Glomerular visceral epithelial cell (primary cell): ENCODE data around the gene URB1.
"Not testable (repeated sequence)": the region's sequence is repeated elsewhere in the genome, so short reads cannot be mapped to it uniquely, and the experiment has no call there.

Source experiments
- DNase-seq: peaks from one replicate; pipeline ENCODE4 v3.0.0-alpha.2; 2016; ENCODE audit errors: extremely low spot score

Gene URB1

GRCh38 chr21:32411350-32412161 lies 18.7 kb upstream of the URB1 start:
- no peak for DNase-seq

- DNase-seq, result no peak
These were observed 18.1 kb upstream of the URB1 start for GRCh38 chr21:32410916-32411315.

GRCh38 chr21:32410291-32410690 lies 17.5 kb upstream of the URB1 start:
- no peak for DNase-seq

GRCh38 chr21:32406405-32406804 lies 13.6 kb upstream of the URB1 start:
- DNase-seq, result no peak

GRCh38 chr21:32403201-32403777 lies 10.5 kb upstream of the URB1 start:
- DNase-seq, result peak; percentile 57

GRCh38 chr21:32393677-32394001 lies 827 bp upstream of the URB1 start:
- DNase-seq, result no peak

- DNase-seq, result peak; percentile 9
These were observed 423 bp downstream of the URB1 start for GRCh38 chr21:32392299-32392879.

- DNase-seq, result no peak
These were observed 1.1 kb downstream of the URB1 start for GRCh38 chr21:32391755-32392154.

- DNase-seq, result not testable (repeated sequence)
These were observed 2.1 kb downstream of the URB1 start for GRCh38 chr21:32390537-32391224.

GRCh38 chr21:32389337-32390015 lies 3.3 kb downstream of the URB1 start:
- no peak for DNase-seq

GRCh38 chr21:32388306-32388705 lies 4.5 kb downstream of the URB1 start:
- DNase-seq, result no peak

- no peak for DNase-seq
These were observed 5.7 kb downstream of the URB1 start for GRCh38 chr21:32387151-32387550.

GRCh38 chr21:32386195-32386870 lies 6.5 kb downstream of the URB1 start:
- peak; percentile 34 for DNase-seq

GRCh38 chr21:32383812-32384211 lies 9.0 kb downstream of the URB1 start:
- no peak for DNase-seq

- peak; percentile 5 for DNase-seq
These were observed 10.6 kb downstream of the URB1 start for GRCh38 chr21:32382108-32382644.

- no peak for DNase-seq
These were observed 11.2 kb downstream of the URB1 start for GRCh38 chr21:32381571-32381970.

- DNase-seq, result no peak
These were observed 11.9 kb downstream of the URB1 start for GRCh38 chr21:32380940-32381339.

GRCh38 chr21:32378956-32379355 lies 13.9 kb downstream of the URB1 start:
- DNase-seq, result peak; percentile 9

GRCh38 chr21:32377991-32378390 lies 14.8 kb downstream of the URB1 start:
- DNase-seq, result no peak

GRCh38 chr21:32377506-32377905 lies 15.3 kb downstream of the URB1 start:
- no peak for DNase-seq

- no peak for DNase-seq
These were observed 20.1 kb downstream of the URB1 start for GRCh38 chr21:32372755-32373154.
